SIG-M5 (cell line): ENCODE results near the gene STK24.

ENCODE experiments used
- DNase-seq: peaks from one replicate; lab custom pipeline; 2025; lab: John Stamatoyannopoulos, UW

STK24 gene

GRCh38 chr13:98490195-98490836, 86.6 kb downstream of the STK24 start:
- DNase-seq, result no peak

- DNase-seq, result no peak
Measured at GRCh38 chr13:98489446-98490194, 87.3 kb downstream of the STK24 start.

DNA sequence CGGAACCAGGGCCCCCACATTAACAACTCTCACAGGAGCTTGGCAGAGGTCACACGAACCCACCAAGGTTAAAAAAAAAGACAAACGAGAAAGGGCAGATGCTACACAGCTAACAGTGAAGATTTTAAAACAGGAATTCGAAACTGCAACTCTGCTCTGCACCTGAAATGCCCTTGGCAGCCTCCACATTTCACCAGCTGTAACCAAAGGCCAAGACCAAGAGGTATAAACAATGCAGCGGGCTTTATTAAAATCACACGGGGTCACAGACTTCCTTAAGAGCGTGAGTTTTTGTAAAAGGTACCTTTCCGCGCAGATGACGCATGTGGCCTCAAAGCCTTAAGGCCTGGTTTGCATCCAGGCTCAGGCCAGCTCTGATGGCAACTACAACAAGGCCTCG, 88.2 kb downstream of the STK24 start:
- no peak for DNase-seq

GRCh38 chr13:98487522-98487921, 89.4 kb downstream of the STK24 start:
- no peak for DNase-seq

DNA sequence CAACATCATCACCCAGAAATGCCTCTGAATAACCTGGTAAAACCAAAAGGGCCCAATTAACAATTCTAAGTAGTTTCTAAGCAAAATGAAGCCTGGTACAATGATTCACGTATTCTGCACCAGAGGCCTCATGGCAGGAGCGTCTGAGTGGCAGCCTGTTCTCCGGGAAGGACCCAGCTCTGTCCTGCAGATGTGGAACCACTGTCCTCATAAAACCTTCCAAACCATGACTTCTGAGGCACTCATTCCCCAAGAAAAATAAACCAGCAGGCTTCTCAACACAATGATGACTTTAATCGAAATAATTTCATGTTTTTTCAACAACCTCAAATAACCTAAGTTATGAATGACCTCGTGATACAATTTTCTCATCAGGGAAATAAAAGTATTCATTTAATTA, 89.9 kb downstream of the STK24 start:
- no peak for DNase-seq

DNA sequence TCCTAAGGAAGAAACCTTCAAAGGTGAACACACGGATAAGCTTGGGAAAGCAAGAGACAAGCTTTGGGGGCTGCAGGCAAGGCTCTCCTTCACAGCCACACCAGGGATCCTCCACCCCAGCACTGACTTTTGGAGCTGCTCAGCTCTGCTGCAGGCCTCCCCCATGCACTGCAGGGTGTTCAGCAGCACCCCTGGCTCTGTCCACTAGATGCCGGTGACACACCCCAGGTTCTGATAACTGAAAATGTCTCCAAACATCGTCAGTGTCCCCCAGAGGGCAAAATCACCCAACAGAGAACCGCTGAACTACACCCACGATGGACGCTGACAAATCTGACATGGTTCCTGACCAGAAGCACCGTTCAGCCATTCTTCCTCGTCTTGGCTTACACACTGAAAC, 90.5 kb downstream of the STK24 start:
- DNase-seq, result no peak

- no peak for DNase-seq
Measured at GRCh38 chr13:98485561-98485960, 91.3 kb downstream of the STK24 start.

DNA sequence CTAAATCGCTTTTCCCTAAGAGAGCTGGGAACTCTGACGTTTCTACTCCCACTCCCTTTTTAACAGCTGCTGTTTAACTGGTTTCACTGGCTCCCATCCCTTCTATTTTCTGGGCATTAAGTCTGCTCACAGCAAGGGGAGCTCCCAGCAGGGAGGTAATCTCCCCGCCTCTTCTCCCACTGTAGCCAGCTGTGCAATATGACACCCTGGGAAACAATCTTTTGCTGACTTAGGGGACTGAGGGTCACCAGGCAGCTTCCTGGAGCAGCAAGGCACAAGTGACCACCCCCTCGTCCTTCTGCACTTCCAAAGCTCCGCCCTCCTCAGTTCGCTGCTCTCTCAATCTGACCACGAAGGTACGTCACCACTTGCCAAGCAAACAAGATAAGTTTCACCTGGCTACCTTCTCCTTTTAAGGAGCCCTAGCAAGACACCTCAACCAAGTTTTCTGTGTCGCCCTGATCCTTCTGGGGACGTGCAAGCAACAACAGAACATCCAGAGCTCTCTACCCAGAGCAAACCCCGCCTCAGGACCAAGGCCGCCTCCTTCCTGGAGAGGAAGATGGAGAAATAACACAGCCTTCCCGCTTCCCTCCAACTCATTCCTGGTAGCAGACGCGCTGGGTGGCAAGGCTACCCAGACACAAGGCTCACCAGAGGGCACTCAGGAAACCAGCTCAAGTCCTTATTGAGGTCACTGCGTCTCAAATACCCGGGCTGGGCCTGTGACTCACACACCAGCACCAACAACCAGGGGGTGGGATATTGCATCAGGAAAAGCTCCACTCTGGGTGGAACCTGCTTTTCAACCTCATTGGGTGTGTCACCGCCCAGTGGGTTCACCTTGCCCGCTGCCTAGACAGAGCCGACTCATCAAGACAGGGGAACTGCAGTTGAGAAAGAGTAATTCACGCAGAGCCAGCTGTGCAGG, 92.4 kb downstream of the STK24 start:
- peak; percentile 80 for DNase-seq

DNA sequence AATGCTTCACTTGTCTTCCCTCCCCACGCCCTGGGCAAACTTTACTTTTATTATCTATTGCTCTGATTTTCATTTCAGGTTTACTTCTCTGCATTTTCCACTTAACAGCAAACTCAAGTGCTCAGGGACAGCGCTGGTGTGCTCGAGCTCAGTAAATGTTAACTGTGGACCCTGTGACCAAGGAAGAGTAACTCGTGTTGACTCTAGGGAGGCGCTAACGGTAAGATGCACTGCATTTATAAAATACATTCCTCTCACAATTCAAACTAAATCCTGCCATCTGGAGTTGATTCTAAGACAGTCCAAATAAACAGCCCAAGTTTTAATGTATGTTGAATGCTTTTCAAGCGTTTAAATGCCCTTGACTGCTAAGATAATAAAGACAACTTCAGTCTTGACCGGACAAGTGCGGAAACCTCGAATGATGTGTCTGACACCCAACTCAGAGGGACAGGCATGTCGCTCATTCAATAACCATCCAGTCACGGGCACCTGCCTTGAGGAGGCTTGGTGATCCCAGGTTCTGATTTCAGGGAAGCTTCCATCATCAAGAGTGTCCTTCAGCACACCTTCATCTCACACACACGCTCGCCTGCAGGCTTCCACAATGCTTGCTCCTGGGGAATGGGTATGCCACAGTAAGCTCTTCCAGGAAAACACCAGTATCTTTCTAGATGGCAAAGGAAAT, 93.2 kb downstream of the STK24 start:
- no peak for DNase-seq

DNA sequence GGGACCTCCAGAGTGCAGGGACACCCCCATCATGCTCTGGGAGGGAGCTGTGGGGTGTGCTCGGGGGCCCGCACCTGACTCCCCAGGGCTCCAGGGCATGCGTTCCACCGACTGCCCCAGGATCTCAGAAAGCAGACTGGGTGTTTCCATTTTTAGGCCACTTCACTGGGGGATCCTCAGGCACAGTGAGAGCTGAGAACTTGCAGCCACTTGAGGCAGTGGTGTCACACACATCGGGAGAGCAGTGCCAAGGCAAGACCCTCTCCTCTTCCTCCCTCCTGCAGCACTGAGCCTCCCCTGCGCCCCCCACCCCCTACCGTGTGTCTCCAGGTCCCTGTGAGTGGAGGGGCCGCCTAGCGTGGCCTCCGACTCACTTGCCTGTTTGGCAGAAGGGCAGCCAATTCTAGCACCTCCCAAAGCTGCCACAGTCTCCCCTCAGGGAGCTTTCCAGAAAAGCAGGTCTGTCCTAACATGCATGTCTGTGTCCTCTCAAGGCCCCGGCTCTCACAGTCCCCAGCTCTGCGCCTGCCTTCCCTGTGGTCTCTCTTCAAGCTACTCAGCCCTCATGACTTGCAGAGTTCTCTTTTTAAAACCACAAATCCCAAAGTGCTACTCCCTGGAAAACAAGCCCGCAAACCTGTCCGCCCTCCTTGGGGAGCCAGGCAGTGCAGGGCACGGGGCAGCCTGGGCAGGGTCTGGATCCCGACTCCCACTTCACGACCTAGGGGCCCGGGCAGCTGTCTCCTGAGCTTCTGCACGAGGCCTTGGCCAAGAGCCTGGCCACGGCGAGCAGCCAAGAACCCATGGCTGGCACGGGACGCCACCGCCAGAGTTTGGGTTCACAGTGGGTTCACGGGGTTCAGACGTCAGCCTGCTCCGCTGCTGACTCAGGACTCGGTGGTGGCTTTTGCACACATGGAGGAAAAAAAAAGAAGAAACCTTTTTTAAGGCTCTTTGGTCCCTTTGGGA, 94.1 kb downstream of the STK24 start:
- no peak for DNase-seq

DNA sequence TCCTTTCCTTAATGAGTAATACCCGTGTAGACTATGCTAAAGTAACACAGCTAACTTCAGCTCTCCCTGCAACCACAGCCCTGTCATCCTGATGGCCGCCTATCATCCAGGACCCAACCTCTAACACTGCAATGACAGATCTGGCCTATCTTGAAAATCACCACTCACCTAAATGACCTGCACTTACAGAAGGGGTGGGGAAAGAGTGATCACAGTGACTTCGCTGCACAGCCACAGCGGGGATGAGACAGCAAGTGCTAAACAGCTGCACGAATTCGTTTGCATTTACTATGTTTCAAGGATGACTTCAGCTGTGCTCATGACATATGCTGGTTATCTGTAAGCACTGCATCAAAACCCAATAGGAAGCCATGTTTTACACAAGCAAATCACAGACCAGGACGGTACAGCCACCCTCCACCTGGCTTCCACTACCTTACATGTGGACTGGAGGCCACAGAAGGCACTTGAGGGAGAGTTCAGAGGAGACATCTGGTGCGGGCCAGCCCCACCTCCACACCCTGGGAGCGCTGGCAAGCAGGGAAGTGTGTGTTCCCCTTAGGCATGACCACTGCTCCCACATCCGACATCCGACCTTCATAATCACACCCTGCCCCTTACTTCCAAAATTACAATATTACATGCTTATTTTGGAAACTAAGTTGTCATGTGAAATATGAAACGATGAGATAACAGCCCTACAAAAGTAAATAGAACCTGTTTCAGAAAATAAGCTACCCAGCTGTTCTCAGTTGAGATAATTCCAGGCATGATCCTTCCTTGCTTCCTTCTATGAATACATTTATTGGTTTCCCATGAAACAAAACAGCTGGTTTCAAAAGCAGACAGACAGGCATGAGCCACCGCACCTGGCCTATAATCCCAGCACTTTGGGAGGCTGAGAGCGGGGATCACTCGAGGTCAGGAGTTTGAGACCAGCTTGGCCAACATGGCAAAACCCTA, 95.7 kb downstream of the STK24 start:
- no peak for DNase-seq

GRCh38 chr13:98479496-98480003, 97.4 kb downstream of the STK24 start:
- DNase-seq, result no peak

- DNase-seq, result no peak
Measured at GRCh38 chr13:98478189-98479129, 98.4 kb downstream of the STK24 start.

GRCh38 chr13:98476538-98476966, 100.4 kb downstream of the STK24 start:
- DNase-seq, result peak; percentile 79

DNA sequence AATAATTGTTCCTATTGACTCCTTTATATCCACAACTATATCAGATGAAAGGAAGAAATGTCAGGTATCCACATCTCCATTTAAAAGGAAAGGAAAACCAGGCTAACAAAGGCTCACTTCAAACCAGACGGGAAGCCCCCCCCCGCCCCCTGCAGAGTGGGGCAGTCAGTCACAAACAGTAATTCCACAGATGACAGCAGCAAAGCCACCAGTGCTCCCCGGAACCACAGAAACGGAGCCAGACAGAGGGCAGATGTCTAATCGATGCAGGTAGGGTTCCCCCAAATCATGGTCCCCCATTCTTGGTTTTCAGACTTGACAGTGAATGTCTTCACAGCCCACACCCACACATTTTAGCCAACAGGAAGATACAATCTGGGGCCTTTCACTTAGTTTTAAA, 100.8 kb downstream of the STK24 start:
- DNase-seq, result no peak

GRCh38 chr13:98475522-98475921, 101.4 kb downstream of the STK24 start:
- DNase-seq, result no peak

GRCh38 chr13:98474761-98475160, 102.1 kb downstream of the STK24 start:
- DNase-seq, result no peak

GRCh38 chr13:98474292-98474691, 102.6 kb downstream of the STK24 start:
- no peak for DNase-seq
